ENCODE measurements around the gene AKT3.

- TF ChIP-seq POLR2A (IDR thresholded peaks at IDR 0.05) = no peak
- TF ChIP-seq, protein P1, sequence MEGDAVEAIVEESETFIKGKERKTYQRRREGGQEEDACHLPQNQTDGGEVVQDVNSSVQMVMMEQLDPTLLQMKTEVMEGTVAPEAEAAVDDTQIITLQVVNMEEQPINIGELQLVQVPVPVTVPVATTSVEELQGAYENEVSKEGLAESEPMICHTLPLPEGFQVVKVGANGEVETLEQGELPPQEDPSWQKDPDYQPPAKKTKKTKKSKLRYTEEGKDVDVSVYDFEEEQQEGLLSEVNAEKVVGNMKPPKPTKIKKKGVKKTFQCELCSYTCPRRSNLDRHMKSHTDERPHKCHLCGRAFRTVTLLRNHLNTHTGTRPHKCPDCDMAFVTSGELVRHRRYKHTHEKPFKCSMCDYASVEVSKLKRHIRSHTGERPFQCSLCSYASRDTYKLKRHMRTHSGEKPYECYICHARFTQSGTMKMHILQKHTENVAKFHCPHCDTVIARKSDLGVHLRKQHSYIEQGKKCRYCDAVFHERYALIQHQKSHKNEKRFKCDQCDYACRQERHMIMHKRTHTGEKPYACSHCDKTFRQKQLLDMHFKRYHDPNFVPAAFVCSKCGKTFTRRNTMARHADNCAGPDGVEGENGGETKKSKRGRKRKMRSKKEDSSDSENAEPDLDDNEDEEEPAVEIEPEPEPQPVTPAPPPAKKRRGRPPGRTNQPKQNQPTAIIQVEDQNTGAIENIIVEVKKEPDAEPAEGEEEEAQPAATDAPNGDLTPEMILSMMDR (IDR thresholded peaks at IDR 0.05) = no peak
Measured at GRCh38 chr1:243806310-243806709, 43.7 kb downstream of the AKT3 start.
